Subcutaneous adipose tissue (tissue), 4 donors: Measurements from ENCODE around the gene COL7A1. TPM values are rescaled to one million over a fixed set of nuclear protein-coding genes. Genes with fewer than 3 reads are reported as not detected.

ENCODE experiments used
- total RNA-seq, 4 donors: library from RNA; depleted of rRNA; stranded (reverse); fragments of >200 nt; gene quantifications; one replicate each; pipeline ENCODE4 v1.1.0, GENCODE V29; 2016
- TF ChIP-seq, protein P1 (sequence below): fragments of 450-650 bp; IDR thresholded peaks from one replicate; pipeline ENCODE4 v1.5.1; 2016; ENCODE audit warnings: low read depth, mild to moderate bottlenecking, control low read depth, antibody characterized with exemption, moderate library complexity

The COL7A1 gene
- total RNA-seq, 4 donors from 2014 or later: 0.16 to 1.5 (median 0.59) TPM

DNA sequence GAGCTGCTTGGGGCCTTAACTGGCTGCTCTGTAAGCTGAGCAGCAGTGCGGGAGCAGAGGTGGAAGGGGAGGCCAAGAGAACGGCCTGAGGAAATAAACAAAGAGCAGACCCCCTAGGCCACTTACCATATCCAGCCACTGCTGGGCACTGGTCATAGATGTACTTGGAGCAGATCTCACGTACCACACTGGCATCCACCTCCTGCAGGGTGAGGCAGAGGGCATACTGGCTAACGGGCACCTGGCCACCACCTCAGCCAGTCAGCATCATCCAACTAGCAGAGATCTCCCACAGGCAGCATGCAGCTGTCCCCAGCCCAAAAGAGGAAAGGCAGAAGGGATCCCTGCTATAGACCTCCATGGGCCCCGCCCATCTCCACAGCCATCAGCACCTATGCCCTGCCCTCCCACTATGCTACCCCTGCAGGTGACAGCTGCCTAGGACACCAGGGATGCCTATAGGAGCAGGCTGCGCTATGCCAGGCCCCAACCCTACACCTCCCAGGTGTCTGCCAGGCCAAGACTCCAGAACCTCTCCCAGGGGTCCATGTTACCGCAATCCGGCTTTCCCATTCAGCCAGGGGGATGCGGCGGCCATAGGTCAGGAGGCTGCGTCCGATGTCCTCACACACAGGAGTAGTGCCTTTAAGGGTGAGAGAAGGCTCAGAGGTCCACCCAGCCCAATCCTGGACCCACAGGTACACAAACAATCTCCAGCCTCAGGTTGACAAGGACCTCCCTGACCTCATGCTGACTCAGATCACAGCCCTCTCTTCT, 4.6 kb upstream of the COL7A1 start:
- TF ChIP-seq, protein P1, sequence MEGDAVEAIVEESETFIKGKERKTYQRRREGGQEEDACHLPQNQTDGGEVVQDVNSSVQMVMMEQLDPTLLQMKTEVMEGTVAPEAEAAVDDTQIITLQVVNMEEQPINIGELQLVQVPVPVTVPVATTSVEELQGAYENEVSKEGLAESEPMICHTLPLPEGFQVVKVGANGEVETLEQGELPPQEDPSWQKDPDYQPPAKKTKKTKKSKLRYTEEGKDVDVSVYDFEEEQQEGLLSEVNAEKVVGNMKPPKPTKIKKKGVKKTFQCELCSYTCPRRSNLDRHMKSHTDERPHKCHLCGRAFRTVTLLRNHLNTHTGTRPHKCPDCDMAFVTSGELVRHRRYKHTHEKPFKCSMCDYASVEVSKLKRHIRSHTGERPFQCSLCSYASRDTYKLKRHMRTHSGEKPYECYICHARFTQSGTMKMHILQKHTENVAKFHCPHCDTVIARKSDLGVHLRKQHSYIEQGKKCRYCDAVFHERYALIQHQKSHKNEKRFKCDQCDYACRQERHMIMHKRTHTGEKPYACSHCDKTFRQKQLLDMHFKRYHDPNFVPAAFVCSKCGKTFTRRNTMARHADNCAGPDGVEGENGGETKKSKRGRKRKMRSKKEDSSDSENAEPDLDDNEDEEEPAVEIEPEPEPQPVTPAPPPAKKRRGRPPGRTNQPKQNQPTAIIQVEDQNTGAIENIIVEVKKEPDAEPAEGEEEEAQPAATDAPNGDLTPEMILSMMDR: no peak

DNA sequence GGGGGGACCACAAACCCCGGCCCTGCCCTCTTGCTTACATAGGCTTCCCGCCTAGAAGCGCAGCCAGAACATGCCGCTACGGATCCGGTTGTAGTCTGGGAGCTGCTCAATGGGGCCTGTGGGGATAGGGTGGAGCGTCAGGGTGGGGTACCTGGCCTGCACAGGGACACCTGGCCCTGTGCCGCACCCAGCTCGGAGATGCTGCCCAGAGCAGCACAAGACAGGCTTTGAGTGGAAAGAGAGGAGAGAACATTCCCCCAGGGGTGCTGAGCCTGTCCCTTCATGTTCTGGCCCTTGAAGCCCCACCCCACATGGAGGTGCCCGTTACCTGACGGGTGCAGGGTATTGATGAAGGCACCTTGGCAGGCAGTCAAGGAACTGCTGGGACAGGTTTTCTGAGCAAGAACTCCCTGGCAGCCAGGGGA, 4.0 kb upstream of the COL7A1 start:
- TF ChIP-seq, protein P1: no peak

DNA sequence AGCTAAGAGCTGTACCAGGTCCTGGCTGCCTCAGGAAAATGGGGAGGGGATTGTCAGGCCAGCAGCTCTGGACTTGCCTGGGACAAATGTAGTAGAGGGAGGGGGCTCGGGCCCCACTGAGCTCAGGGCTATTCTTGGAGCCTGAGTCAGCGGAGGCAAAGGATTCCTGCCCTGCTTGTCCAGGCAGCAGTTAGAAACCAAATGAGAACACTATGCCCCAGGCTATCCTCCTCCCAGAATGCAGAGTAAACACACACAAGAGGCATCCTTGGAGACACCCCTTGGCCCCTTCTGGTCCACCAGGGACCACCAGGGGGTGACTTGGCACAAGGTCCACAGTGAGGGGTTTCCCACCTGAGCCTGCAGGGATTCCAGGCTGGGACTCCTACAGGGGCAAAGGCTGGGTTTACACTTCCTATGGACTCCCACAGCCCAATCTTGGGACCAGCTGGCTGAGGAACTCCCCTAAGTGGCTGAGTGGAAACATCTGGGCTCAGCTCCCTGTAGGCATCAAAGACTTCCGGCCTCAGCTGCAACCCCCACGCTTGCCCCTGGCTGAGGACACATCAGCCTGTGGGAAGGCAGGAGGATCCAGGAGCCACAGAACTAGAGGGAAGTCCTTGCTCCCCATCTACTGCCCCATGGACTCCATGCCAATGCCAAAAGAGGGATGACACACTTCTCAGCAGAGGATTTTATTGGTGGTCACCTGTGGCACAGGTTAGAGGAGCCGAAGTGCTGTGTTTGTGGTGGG, 3.4 kb upstream of the COL7A1 start:
- TF ChIP-seq, protein P1: no peak

DNA sequence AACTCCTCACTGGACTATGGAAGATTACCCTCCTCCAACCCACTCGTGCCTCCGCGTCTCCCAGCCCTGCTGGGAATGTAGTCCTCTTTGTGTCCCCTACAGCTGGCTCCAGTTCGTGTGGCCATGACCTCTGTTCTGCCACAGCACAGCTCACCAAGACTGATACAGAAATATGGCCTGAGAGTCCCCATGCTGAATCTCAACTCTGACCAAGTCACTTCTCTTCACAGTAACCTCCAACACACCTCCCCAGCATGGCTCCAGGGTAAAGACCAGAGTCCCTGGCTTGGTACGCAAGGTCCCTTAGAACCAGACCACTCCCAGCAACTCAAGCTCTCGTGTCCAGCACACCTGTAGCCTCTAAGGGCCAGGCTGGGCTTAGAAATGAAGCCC, 2.3 kb upstream of the COL7A1 start:
- TF ChIP-seq, protein P1: no peak

DNA sequence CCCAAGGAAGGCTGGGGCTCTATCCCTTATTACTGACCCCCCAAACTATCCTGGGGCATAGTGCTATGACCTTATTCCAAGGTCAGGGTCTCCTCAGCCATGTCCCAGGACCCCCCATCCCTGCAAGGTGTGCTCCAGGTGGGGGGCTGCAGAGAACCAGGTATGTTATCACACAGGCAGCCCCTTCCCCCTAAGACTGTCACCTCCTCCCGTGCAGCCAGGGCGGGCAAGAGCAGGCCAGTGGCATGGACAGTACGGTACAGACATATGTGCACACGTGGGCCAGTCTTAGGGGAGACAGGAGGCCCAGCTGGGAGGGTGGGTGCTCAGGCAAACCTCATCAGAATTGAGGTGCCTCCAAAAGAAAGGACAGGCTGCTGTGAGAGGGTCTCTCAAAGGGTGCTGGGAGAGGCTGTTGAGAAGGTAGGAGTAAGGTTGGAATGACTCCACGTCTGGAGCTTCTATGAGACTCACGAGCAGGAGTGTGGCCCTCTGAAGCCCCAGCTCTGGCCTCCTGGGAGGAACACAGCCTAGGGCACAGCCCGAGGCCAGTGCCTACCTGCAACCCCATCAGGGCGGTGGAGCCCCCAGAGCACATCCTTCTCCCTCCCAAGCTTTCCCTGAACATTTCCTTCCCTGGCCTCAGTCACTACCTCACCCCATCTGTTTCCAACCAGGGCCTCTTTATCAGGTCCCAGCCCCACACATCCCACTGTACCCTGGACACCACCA, 1.7 kb upstream of the COL7A1 start:
- TF ChIP-seq, protein P1: no peak

DNA sequence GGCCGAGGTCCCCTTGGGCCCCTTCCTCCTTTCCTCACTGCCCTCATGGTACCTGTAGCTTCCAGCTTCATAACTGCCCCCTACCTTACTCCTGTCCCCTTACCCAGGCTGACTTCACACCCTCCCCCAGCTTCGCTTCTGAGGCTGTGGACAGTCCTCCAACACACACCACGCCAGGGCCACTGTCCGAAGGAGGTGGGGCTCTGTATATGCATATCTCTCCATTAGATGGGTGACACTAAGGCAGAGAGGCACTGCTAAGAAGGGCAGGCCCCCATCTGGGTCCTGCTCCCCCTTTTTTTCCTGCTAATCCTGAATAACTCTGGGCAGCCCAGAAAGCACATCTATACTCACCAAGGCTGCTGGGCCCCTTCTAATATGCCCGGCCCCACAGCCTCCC, 1.0 kb upstream of the COL7A1 start:
- TF ChIP-seq, protein P1: no peak
